Measurements from ENCODE around the gene AQP12A.

GRCh38 chr2:240647503-240648154, 44.0 kb upstream of the AQP12A start:
- TF ChIP-seq CTCF (IDR thresholded peaks at IDR 0.05) (no peak), POLR2A (IDR thresholded peaks at IDR 0.05) (no peak)

Measured in body of pancreas (tissue), 4 donors.